NCI-H2107 (cell line): ENCODE results near the gene ATF4.

ENCODE experiments used
- DNase-seq: peaks from one replicate; lab custom pipeline; 2025; lab: John Stamatoyannopoulos, UW

ATF4 gene

DNA sequence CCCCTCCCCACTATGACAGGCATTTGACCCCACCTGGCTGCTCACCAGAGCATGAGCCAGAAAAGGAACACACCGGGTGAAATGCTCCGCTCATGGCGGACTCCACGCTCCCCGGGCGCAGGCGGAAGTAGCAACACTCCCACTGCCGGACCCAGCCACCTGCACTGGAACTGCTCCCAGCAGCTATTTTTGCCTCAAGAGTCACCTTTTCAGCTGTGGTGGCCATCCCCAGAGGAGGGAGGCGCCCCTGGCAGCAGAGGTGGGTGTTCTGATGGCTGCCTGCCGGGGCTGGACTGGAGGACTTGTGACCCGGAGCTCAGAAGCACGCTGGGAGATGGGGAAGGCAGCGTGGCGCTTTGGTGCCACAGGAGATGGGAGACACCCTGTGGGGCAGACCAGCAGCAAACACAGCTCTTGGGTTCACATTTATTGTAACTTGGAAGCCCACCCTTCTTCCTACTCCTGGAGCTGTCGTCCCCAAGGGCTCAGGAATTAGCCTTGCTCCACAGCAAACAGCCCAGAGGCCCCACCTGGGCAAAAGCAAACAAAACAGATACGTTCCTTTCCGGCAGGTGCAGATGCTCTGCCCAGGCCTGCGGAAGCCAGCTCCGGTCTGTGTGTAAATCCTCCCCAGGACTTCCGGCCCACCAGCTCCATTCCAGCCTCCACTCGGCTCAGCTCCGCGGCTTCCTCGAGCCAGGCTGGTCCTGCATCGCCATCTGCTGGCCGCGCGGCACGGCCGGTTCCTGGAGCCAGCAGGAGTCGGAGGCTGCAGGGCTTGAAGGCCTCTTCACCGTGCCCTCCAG is 8.5 kb downstream of the ATF4 start:
- DNase-seq, result peak; percentile 72

DNA sequence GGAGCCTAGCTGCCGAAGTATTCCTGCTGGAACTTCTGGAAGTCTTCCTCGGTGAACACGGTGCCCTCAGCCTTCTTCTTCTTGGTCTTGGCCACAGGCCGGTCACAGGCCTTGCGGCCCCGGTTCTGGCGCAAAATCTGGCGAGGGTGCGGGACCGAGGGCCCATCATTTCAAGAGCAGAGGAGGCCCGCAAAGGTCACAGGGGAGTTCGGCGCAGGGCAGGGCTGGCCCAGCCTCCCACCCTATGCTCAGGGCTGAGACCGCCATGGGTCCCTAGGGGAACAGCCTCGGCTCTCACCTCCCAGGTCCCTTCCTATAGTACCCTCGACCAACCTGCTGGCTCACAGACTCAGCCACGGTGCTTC is 9.1 kb downstream of the ATF4 start:
- DNase-seq, result no peak

DNA sequence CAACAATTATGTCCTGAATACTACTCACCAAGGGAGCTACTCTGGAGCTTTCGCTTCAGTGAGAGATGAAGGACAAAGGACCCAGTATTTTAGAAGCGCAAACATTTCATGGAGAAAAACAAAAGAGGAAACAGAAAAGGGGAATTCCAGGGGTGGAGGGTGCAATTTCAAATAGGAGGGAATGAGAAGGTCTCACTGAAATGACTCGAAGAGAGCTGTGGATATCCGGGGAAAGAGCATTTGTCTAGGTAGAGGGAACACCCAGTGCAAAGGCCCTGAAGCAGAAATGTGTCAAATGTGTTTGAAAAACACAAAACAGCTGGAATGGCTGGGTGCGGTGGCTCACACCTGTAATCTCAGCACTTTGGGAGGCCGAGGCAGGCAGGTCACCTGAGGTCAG is 9.8 kb downstream of the ATF4 start:
- DNase-seq, result no peak

DNA sequence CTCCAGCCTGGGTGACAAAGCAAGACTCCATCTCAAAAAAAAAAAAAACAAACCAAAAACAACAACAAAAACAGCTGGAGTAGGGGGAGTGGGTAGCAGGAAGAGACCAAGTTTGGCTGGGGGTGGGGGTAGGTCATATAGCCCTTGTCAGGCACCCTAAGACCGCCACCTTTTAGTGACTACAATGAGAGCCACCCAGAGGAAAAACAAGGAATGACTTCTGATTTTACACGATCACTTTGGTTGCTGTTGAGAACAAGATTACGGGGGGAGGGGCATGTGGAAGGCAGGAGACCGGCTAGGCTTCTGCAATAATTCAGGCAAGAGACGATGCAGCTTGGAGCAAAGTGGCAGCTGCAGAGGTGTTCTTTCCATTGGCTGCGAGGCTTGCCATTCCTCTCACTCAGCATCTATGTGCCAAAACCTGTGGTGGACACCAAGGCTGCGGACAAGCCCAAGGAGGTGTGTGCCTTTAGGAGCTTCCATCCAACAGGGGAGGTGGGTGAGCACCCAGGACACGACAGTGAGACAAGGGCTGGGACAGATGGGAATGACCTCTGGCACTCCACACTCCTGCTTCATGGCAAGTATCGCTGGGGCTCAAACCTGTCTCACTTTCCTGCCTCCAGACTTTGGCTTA is 10.4 kb downstream of the ATF4 start:
- no peak for DNase-seq

DNA sequence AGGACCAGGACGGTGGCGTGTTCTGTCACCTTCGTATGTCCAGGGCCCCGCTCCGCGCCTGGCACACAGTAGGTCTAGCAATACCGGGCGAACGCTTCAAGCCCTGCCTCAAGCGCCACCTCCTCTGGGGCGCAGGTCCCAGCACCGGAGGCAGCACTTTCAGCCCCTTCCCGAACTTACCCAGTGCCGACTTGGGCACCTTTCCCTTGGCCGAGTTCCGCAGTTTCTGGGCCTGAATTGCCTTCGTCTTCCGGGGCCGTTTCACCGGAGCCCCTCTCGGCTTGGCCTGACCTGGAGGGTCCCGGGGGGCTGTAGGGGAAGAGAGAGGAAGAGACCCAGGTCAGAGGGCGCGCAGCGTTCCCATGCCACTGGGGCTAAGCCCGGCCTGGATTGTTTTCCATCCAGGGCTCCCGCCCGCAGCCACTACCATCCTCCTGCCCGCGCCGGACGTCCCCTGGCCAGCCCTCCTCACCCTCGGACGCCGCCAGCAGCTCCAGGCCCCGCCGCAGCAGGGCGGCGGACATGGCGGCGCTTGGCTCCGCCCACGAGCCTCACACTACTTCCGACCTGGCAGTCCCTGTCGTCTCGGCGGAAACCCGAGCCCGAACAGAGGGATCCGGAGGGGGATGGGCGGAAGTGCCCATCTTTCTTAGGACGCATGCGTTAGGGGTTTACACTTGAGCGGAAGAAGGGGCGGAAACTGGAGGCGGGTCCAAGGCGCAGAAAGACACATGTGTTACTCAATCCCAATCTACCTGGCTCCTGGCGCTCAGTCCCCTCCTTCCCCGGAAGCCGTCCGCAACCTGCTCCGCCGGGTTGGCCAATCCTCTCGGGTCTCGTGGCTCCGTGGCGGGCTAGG is 12.1 kb downstream of the ATF4 start, which contains the start of gene RPS19BP1:
Gene RPS19BP1, minus strand, starts transcription at position 534 of the 859 bp plus-strand sequence. Its CDS starts 10 bp downstream, at position 524.
- peak; percentile 93 for DNase-seq

GRCh38 chr22:39534092-39534506 is 13.7 kb downstream of the ATF4 start:
- DNase-seq, result no peak

- DNase-seq, result peak; percentile 38
Observed at GRCh38 chr22:39534591-39535356, 14.4 kb downstream of the ATF4 start.

GRCh38 chr22:39535357-39535725 is 15.0 kb downstream of the ATF4 start:
- no peak for DNase-seq

- DNase-seq, result no peak
Observed at GRCh38 chr22:39535831-39536449, 15.6 kb downstream of the ATF4 start.

- no peak for DNase-seq
Observed at GRCh38 chr22:39536711-39537110, 16.3 kb downstream of the ATF4 start.

DNA sequence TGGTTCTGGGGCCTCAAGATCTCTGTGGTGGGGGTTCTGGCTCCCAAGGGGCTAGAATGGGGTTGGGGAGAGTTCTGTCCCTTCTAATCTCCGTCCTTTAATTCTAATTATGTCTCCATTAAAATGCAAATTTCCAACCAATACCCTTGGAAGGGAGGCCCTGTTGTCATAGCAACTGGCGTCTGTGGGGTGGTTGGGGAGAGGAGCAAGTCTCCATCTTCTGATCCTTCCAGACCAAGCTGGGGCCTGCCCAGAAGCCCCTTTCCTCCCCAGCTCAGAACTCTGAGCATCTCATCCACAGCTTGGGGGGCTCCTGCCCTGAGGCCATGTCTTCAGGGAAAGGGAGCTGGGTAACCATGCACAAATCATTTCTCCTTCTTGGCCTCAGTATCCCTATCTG is 17.6 kb downstream of the ATF4 start:
- no peak for DNase-seq

DNA sequence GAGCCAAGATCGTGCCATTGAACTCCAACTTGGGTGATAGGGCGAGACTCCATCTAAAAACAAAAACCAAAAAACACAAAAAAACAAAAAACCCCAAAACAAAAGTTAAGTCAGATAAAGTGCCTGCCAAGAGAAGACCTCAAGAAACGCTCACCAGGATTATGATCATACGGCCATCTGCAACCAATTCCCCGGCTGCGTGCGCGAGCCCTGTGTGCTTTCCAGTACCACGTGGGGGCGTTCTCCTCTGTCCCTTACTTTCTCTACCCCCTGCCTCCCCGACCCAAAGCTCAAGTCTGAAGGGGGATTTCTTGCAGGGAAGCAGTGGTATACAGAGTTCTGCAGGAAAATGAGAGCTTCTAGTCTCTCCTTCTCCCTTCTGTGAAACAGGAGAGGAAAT is 22.7 kb downstream of the ATF4 start:
- DNase-seq, result no peak

GRCh38 chr22:39545386-39546365 is 25.3 kb downstream of the ATF4 start:
- DNase-seq, result no peak

- DNase-seq, result no peak
Observed at GRCh38 chr22:39546889-39547586, 26.7 kb downstream of the ATF4 start.

- DNase-seq, result no peak
Observed at GRCh38 chr22:39547587-39547947, 27.2 kb downstream of the ATF4 start.

GRCh38 chr22:39553429-39553828 is 33.1 kb downstream of the ATF4 start:
- DNase-seq, result no peak

DNA sequence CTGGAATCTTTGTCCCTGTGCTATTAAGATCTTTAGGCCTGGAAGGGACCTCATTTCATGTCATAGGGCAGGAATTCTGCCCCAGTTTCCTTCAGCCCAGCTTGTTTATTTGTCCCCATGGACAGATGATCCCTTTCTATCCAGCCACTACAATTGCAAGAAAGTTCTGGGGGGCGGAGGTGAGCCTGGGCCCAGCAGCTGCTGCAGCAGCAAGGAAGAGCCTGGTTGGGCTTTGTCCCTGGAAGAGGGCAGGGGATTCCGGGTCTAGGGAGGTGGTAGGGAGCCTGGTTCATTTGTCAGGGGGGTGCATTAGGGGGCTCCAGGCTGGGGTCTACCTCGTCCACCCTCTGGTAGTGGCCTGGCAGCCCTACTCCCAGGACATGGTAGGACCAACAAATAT is 33.8 kb downstream of the ATF4 start:
- no peak for DNase-seq

GRCh38 chr22:39556970-39557841 is 36.8 kb downstream of the ATF4 start:
- DNase-seq, result no peak

DNA sequence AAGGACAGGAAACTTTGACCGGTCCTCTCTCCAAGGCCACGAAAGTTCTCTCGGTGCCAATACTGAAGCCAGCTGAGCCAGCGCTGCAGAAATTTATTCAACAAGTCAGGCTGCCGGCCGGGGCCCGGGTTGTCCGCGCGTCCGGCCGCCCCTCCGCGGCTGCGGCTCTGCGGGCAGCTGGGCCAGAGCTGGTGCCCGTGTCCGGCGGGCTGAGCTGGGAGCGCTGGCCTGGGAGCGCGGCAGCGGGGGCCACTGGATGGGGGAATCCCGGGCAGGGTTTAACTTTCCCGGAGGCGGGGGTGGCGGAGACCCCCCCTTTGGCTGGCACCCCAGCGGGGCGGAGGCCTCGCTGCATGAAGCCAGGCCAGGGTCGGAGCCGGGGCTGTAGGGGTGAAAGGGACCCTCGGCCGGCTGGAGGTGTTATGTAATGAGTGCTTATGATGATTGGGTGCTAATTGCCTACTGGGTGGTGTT is 37.9 kb downstream of the ATF4 start:
- no peak for DNase-seq
